HL-60/S4 treated with phorbol 12-myristate 13-acetate at 8.2 ng/mL for 4 days and 3 days (cell line): ENCODE measurements around the gene VAMP8.
"Not testable (repeated sequence)": the region's sequence is repeated elsewhere in the genome, so short reads cannot be mapped to it uniquely, and the experiment has no call there.

Experiments
- in situ Hi-C: fragments of 300-500 bp; cut with MboI; formaldehyde crosslinking; loops from 2 replicates; pipeline ENCODE4 v1.15.0; 2022; ENCODE audit warnings: low sequenced_read_pairs

VAMP8 gene

DNA sequence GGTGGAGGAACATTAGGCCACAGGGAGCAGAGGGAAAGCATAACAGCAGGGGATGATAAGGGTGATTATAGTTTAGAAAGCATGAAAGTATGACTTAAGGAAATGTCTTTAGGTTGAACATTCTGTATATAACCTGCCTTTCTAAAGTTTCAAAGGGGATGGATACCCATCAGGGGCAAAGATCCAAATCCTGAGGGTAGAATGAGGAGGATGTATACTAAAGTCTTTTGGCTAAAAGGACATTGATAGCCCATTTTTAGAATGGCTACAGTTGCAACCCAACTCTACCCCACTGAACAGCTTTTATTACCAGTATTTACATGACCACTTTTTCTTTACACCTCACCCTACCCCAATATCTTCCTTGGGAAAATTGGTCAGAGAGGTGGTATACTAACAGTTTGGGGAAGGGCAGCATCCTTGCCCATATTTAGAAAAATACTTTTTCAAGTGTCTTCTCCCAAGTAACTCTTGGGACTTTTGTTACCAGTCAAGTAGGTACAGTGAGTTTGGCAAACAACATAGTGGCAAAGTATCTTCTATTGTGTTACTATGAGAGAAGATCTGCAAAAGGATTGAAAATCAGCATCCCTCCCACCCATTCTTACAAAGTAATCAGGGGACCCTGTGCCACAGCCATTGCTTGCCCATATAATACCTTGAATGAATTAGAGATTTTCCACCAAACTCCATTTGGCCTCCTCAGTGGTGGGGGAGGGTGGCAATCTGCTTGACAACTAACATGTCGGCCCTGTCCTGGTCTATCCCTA lies 30.1 kb upstream of the VAMP8 start:
- in situ Hi-C loops = no loop called here

DNA sequence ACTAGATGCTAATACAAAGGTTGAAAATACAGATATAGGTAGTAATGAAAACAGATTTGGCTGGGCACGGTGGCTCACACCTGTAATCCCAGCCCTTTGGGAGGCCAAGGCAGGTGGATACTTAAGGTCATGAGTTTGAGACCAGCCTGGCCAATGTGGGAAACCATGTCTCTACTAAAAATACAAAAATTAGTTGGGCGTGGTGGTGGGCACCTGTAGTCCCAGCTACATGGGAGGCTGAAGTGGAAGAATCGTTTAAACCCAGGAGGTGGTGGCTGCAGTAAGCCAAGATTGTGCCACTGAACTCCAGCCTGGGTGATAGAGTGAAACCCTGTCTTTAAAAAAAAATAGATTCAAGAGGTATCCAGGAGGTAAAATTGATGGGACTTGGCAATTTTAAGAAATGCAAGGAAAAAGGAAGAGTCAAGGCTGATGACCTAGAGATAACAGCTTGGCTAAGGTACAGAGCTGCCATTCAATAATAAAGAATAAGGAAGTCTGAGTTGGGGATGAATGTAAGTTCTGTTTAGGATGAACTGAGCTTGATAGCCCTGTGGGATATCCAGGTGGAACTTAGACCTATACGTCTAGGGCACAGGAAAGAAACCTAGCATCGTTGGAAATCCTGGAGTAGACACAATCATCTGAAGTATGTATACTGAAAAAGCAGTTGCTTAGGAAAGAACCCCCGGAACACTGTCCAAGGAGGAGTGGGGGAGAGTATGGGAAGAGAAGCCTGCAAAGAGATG lies 29.4 kb upstream of the VAMP8 start:
- in situ Hi-C loops = no loop called here

- in situ Hi-C loops = no loop called here
These were observed 28.8 kb upstream of the VAMP8 start for GRCh38 chr2:85548608-85548900.

- in situ Hi-C loops = no loop called here
These were observed 28.3 kb upstream of the VAMP8 start for GRCh38 chr2:85549095-85549494.

- in situ Hi-C loops = loop anchor here (10.0 kb wide), 1 partner anchor 135 kb away; the partner anchor contains the start of genes CAPG and SH2D6
These were observed 27.6 kb upstream of the VAMP8 start for GRCh38 chr2:85549826-85550225.

DNA sequence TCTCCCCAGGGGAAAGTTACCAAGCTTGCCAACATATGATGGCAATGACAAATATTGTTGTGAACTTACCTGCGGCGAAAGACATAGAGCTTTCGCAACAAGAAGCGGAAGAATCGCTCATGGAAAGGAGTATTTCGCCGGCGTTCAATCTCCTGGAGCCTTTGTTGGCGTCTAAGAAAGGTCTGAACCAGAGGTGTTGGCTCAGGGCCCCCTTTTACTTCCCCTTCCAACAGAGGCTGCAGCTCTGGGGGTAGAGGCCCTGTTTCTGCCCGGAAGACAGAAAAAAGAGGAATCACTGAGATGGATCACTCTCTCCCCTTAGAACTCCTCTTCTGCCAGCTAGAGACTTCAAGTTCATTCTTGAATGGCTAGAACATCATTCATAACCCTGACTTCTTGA lies 26.9 kb upstream of the VAMP8 start:
- in situ Hi-C loops = loop anchor here (10.0 kb wide), 1 partner anchor 136 kb away; the partner anchor contains the start of genes CAPG and SH2D6

DNA sequence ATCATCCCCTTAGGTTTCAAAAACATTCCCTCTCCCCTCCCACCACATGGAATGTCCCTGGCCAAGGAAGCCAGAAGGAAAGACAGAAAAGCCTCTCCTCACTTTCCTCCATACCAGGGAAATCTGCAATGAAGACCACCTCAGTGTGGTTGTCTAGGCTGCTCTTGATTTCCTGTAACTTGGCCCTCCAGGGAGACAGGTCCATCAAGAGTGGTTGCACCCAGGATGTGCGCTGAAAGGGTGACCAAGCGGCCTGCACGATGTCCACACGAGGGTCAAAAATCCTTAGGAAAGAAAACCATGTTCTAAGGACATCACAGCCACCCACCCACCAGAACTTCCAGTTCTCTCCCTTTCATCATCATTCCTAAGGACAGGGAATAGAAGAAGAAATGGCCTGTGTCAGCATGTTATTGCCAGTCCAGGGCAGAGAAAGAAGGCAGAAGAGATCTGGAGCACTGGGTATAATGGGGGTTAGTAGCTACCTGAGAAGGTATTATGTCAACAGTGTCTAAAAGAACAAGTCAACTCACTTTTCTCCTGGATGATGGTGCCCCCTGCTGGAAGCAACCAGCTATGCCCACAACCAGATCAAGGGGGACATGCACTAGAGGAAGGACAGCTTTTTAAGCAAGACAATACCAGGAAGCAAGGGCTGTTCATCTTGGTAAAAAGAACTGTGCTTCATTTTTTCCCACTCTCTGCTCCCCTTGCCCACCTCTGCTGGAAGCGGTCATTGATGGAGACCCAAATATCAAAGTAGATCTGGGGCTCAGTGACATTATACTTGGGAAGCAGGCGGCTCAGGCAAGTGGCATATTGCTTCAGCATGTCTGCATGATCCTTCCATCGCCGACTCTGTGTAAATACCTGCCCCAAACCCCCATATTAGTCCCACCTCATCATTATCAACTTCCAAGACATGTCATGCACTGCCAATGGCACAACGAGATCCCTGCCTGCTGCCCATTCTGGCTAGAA lies 25.4 kb upstream of the VAMP8 start:
- in situ Hi-C loops = loop anchor here (10.0 kb wide), 1 partner anchor 137 kb away; the partner anchor contains the start of genes CAPG and SH2D6

DNA sequence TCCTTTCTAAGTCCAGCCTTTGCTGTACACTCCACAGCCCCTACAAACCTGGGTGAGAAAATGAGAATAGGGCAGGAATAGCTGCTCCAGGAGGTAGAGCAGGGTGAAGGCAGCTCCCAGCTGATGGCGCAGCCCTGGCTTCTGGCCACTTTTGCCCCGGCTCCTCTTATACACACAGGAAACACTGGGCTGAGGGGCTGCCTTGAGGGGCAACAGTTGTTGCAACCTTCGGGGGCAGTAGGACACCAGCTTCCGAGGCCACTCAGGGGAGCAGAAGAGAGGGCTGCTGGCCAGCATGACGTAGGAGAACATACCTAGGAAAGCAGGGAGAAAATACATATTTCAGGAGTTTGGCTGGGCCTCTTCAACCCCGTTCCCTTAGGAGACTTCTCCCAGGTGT lies 24.2 kb upstream of the VAMP8 start:
- in situ Hi-C loops = loop anchor here (10.0 kb wide), 1 partner anchor 138 kb away; the partner anchor contains the start of genes CAPG and SH2D6

DNA sequence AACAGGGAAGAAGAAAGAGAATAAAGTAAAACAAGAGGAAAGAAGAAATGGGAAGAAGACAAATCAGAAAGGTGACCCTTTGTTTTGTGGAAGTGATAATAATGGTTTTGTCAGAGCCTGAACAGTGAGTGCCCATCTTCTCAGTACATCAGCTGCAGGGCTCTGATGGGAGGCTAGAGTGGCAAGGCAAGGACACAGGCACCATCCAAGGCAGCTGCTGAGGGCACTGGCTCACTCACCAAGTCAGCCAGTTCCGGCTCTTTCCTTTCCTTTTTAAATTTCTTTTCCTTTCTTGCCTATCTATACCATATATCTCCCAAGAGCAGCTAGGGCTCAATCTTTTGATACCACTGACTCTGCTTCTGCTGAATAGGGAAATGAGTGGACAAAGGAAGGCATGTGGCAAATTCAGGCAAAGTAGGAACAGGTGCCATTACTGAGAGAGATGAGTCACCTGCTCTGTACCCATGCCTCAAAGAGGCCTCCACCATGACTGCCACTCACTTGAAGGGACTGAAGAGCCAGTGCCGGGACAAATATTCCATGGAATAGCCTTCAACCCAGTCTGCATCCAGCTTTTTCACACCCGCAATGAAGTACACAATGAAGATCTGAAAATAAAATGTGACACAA lies 22.3 kb upstream of the VAMP8 start:
- in situ Hi-C loops = loop anchor here (10.0 kb wide), 1 partner anchor 140 kb away; the partner anchor contains the start of genes CAPG and SH2D6

DNA sequence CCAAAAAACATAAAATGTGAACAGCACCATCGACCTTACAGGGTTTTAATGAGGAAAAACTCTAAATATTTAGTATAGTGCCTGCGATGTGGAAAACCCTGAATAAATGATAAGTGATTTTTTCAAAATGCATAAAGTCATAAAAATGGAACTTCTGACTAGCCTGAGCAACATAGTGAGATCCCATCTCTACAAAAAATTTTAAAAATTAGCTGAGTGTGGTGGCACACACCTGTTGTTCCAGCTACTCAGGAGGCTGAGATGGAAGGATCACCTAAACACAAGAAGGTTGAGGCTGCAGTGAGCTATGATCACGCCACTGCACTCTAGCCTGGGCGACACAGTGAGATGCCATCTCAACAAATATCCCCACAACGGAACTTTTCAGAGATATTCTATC lies 20.3 kb upstream of the VAMP8 start:
- in situ Hi-C loops = loop anchor here (10.0 kb wide), 1 partner anchor 142 kb away; the partner anchor contains the start of genes CAPG and SH2D6

DNA sequence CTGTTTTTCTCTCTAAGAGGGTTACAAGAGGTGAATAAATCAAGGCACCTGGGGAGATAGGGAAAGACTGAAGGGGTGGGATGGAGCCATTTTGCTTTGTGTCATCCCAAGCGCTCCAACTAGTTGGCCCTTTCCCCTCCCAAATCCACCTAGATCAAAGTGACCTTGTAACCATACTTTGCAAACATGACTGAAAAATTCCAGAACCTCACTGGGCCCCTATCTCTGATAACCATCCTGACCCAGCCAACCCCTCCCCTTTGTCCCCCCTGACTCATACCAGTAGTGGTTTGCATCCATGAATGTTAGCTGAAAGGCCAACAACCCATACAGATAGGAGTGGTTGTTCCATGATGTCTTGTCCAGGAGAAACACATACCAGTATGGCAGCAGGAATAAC lies 19.2 kb upstream of the VAMP8 start:
- in situ Hi-C loops = loop anchor here (10.0 kb wide), 1 partner anchor 143 kb away; the partner anchor contains the start of genes CAPG and SH2D6

- in situ Hi-C loops = not testable (repeated sequence)
These were observed 17.0 kb upstream of the VAMP8 start for GRCh38 chr2:85560403-85560726.

DNA sequence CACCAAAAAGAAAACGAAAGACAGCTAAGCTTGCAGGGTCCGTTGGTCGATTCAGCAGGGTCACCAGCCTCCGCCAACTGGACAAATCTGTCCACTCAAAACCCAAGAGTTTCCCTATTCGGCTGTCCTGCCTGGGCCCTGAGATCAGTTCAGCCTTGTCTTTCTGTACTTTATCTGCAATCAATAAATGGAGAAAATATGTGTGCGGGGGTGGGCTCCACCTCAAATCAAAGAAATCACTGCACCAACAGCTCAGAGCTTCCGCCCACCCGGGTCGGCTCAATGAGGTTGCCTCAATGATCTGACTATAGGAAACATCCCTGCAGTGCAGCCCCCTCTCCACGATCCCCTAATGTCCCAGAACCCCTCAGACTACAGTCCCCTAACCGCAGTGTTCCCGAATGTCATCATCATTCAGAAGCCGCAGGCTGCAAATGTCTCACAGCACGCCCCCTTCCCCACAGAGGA lies 16.5 kb upstream of the VAMP8 start:
- in situ Hi-C loops = no loop called here

GRCh38 chr2:85561280-85562212 lies 15.8 kb upstream of the VAMP8 start, which contains the start of gene GGCX:
TSS of gene GGCX (minus strand) at chr2:85561493. CDS start at chr2:85561428, 65 bp downstream.
- in situ Hi-C loops = no loop called here

- in situ Hi-C loops = no loop called here
These were observed 13.2 kb upstream of the VAMP8 start for GRCh38 chr2:85564144-85564563.

- in situ Hi-C loops = no loop called here
These were observed 11.1 kb upstream of the VAMP8 start for GRCh38 chr2:85566265-85566664.

- in situ Hi-C loops = no loop called here
These were observed 1.6 kb upstream of the VAMP8 start for GRCh38 chr2:85575739-85576138.

DNA sequence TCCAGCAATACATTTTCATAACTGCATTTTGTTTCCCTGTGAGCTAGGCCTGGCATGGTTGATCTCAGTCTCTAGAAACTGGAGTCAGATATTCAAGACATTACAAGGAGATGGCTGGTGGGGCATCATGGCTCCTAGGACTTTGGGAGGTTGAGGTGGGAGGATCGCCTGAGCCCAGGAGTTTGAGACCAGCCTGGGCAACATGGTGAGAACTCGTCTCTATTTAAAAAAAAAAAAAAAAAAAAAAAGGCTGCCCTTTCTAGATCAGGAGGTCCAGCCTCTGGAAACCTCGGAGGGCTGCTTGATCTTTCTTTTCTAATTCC lies 362 bp upstream of the VAMP8 start:
- in situ Hi-C loops = no loop called here
